HEK293 (cell line): ENCODE results near the gene DCAF6.

Experiments
- CTCF ChIA-PET: fragments of 350-600 bp; formaldehyde crosslinking; extraction: SDS; loops from one replicate; lab custom pipeline; 2021; ENCODE audit warnings: antibody characterized with exemption; lab: Yijun Ruan, JAX
- POLR2A ChIA-PET: fragments of 300-600 bp; formaldehyde crosslinking; extraction: SDS; loops from one replicate; lab custom pipeline; 2020; ENCODE audit warnings: antibody characterized with exemption, inconsistent platforms; lab: Yijun Ruan, JAX
- H3K27ac ChIP-seq: fragments of 200-500 bp; sonication (Bioruptor generic); 2 replicates; pipeline ENCODE4 v1.5.1; 2014; ENCODE audit warnings: low read depth, low read length, control low read depth, inconsistent platforms; ENCODE audit errors: extremely low read depth
- H3K36me3 ChIP-seq, 2 experiments: fragments of 200-500 bp in 1 of 2; sonication (Bioruptor generic) in 1 of 2; 1 replicate in 1 of 2; 2 replicates in 1 of 2; pipeline ENCODE4 v1.5.1; 2014 to 2017; ENCODE audit warnings: inconsistent platforms in 2 of 2, low read length in 2 of 2; ENCODE audit not compliant: control insufficient read depth in 2 of 2, insufficient read depth in 1 of 2
- H3K4me1 ChIP-seq: fragments of 200-500 bp; sonication (Bioruptor generic); 2 replicates; pipeline ENCODE4 v1.5.1; 2014; ENCODE audit warnings: mild to moderate bottlenecking, low read length, inconsistent platforms; ENCODE audit not compliant: control insufficient read depth, insufficient read depth
- H3K4me3 ChIP-seq: 2 replicates; pipeline ENCODE4 v1.5.1; 2011; ENCODE audit warnings: low read depth, mild to moderate bottlenecking, control low read depth, low read length, moderate library complexity
- H3K9me3 ChIP-seq: fragments of 200-500 bp; sonication (Bioruptor generic); 2 replicates; pipeline ENCODE4 v1.5.1; 2014; ENCODE audit warnings: low read depth, low read length, inconsistent platforms; ENCODE audit not compliant: control insufficient read depth, insufficient read depth
- EGR2 ChIP-seq: fragments of 450-650 bp; formaldehyde crosslinking; IDR thresholded peaks from 2 replicates; pipeline ENCODE4 v1.5.1; 2016; ENCODE audit warnings: low read depth, missing biosample characterization, missing genetic modification characterization
- GFI1B ChIP-seq: fragments of 450-650 bp; formaldehyde crosslinking; IDR thresholded peaks from 2 replicates; pipeline ENCODE4 v1.5.1; 2016; ENCODE audit warnings: missing biosample characterization, missing genetic modification characterization
- HOXD13 ChIP-seq: sonication (generic); formaldehyde crosslinking; IDR thresholded peaks from 2 replicates; pipeline ENCODE4 v1.8.0; 2022; ENCODE audit warnings: missing genetic modification reagents, borderline replicate concordance
- KLF8 ChIP-seq: fragments of 450-650 bp; formaldehyde crosslinking; IDR thresholded peaks from 2 replicates; pipeline ENCODE4 v1.5.1; 2016; ENCODE audit warnings: missing biosample characterization, missing genetic modification characterization
- PRDM1 ChIP-seq: fragments of 450-650 bp; formaldehyde crosslinking; IDR thresholded peaks from 2 replicates; pipeline ENCODE4; 2016; ENCODE audit warnings: missing biosample characterization, missing genetic modification characterization
- SCRT2 ChIP-seq: fragments of 450-650 bp; formaldehyde crosslinking; IDR thresholded peaks from 2 replicates; pipeline ENCODE4 v1.5.1; 2016; ENCODE audit warnings: missing biosample characterization, missing genetic modification characterization
- TRIM28 ChIP-seq: IDR thresholded peaks from 2 replicates; pipeline ENCODE4 v1.6.1; 2011; ENCODE audit warnings: low read length, control low read depth, borderline replicate concordance
- ZNF221 ChIP-seq: fragments of 450-650 bp; formaldehyde crosslinking; IDR thresholded peaks from 2 replicates; pipeline ENCODE4 v1.5.1; 2017; ENCODE audit warnings: missing biosample characterization, missing genetic modification characterization, borderline replicate concordance
- ZNF239 ChIP-seq: fragments of 450-650 bp; formaldehyde crosslinking; IDR thresholded peaks from 2 replicates; pipeline ENCODE4 v1.5.1; 2016; ENCODE audit warnings: missing biosample characterization, missing genetic modification characterization
- ZNF335 ChIP-seq: fragments of 450-650 bp; formaldehyde crosslinking; conservative IDR thresholded peaks from 2 replicates; pipeline ENCODE4 v1.5.1; 2016; ENCODE audit warnings: missing biosample characterization, missing genetic modification characterization
- ZNF350 ChIP-seq: fragments of 450-650 bp; formaldehyde crosslinking; IDR thresholded peaks from 2 replicates; pipeline ENCODE4 v1.5.0; 2017; ENCODE audit warnings: missing biosample characterization, mild to moderate bottlenecking, missing genetic modification characterization
- ZNF354C ChIP-seq: fragments of 450-650 bp; formaldehyde crosslinking; IDR thresholded peaks from 2 replicates; pipeline ENCODE4 v1.5.1; 2016; ENCODE audit warnings: missing biosample characterization, missing genetic modification characterization, low read depth, borderline replicate concordance
- ZNF580 ChIP-seq: fragments of 450-650 bp; formaldehyde crosslinking; IDR thresholded peaks from 2 replicates; pipeline ENCODE4 v1.5.1; 2016; ENCODE audit warnings: missing biosample characterization, missing genetic modification characterization
- ZNF623 ChIP-seq: fragments of 450-650 bp; formaldehyde crosslinking; IDR thresholded peaks from 2 replicates; pipeline ENCODE4 v1.5.1; 2016; ENCODE audit warnings: missing biosample characterization, missing genetic modification characterization
- ZNF629 ChIP-seq: fragments of 450-650 bp; formaldehyde crosslinking; IDR thresholded peaks from 2 replicates; pipeline ENCODE4 v1.5.1; 2017; ENCODE audit warnings: missing biosample characterization, missing genetic modification characterization
- ZNF791 ChIP-seq: fragments of 450-650 bp; formaldehyde crosslinking; IDR thresholded peaks from 2 replicates; pipeline ENCODE4 v1.5.1; 2016; ENCODE audit warnings: missing biosample characterization, missing genetic modification characterization
- ZSCAN23 ChIP-seq: fragments of 450-650 bp; formaldehyde crosslinking; IDR thresholded peaks from 2 replicates; pipeline ENCODE4 v1.5.1; 2016; ENCODE audit warnings: missing biosample characterization, missing genetic modification characterization
- TF ChIP-seq, protein P1 (sequence below): fragments of 450-650 bp; formaldehyde crosslinking; IDR thresholded peaks from 2 replicates; pipeline ENCODE4 v1.5.1; 2016; ENCODE audit warnings: missing biosample characterization, missing genetic modification characterization
- TF ChIP-seq, protein P2 (sequence below): fragments of 450-650 bp; formaldehyde crosslinking; IDR thresholded peaks from 2 replicates; pipeline ENCODE4 v1.5.1; 2017; ENCODE audit warnings: missing biosample characterization, missing genetic modification characterization
- TF ChIP-seq, protein P3 (sequence below): fragments of 450-650 bp; formaldehyde crosslinking; IDR thresholded peaks from 2 replicates; pipeline ENCODE4 v1.5.1; 2016; ENCODE audit warnings: missing biosample characterization, missing genetic modification characterization

DCAF6 gene

DNA sequence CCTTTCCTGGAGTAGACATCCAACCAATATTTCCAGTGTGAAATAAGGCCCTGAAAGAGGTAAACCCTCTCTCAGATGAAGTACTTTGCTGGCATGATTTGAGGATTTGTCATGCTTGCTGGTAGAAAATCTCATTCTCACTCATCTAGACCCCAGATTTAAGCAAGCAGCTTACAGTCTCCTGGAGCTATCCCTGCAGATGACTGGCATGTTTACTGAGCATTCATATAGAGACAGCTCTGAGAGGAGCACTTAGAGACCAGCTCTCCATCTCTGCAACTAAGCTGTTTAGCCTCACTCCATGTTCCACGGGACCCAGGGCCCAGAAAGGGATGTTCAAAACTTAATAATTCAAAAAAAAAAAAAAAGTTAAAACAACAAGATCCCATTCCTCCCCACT, 166.0 kb downstream of the DCAF6 start:
- ChIA-PET POLR2A (no interaction called here), CTCF (interaction anchor here (0.9 to 3.7 kb wide), 3 partner anchors 17 to 27 kb away, joined by 3 to 19 read pairs (median 3); no protein-coding TSS in a partner anchor)
- H3K4me1 ChIP-seq = no peaks in the 10 kb centered on the region
- no peak overlapping the region for H3K4me3 ChIP-seq
- no peak overlapping the region for H3K27ac ChIP-seq
- TF ChIP-seq ZNF335 (tag by site-specific recombination) (no peak), ZNF623 (tag by site-specific recombination) (no peak), SCRT2 (no peak)
- no peaks in the 10 kb centered on the region for H3K9me3 ChIP-seq
- peaks cover 0 to 34% of the 10 kb centered on the region in 2 experiments; a peak in 1 of 3 replicates for H3K36me3 ChIP-seq

DNA sequence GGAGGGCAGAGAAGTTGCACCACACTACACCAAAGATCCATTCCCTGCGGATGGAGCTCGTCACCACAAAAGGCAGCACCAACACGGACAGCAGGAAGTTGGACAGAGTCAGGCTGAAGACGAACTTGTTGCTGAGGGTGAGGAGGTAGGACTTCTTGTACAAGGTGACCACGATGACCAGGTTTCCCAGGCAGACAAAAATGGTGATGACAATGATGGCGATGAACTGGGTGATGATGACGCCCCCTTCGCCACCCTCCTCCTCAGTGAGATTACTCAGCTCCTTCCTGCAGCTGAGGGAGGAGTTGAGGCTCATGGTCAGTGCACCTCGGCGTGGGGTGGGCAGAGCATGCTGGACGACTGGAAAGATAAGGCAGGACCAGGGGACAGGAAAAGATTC, 168.1 kb downstream of the DCAF6 start:
- H3K36me3 ChIP-seq = peaks cover 0 to 16% of the 10 kb centered on the region in 2 experiments; a peak in 1 of 3 replicates
- no peaks in the 10 kb centered on the region for H3K4me1 ChIP-seq
- POLR2A ChIA-PET = no interaction called here
- no peak overlapping the region for H3K27ac ChIP-seq
- TF ChIP-seq ZNF629 (tag by site-specific recombination) (no peak), ZNF354C (tag by site-specific recombination) (no peak), ZNF791 (tag by site-specific recombination) (no peak), ZNF239 (no peak)
- no peaks in the 10 kb centered on the region for H3K9me3 ChIP-seq
- CTCF ChIA-PET = interaction anchor here (1.0 to 3.7 kb wide), 2 partner anchors 9 to 21 kb away, joined by 3 to 19 read pairs; no protein-coding TSS in a partner anchor
- no peak overlapping the region for H3K4me3 ChIP-seq

DNA sequence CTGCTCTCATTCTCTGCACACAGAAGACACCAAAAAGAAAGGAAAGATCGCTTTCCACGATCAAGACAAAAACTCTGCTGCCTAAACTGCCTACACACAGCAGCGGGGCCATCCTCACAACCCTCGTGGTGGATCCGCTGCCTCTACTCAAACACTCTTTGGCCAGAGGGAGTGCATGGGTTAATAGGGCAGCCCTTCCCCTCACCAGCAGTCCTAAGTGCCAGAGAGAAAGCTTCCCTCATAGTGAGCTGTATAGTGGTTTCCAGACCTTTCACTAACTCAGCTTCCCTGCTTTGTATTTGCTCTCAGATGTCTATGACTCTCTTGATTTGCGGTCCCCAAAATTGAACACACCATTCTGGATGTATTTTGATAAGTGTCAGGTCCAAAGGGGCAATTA, 169.4 kb downstream of the DCAF6 start:
- no peaks in the 10 kb centered on the region for H3K4me1 ChIP-seq
- TF ChIP-seq ZNF221 (tag by site-specific recombination) (no peak), PRDM1 (tag by site-specific recombination) (peak; percentile 24; the same call in 1 of the 2 replicates), GFI1B (tag by site-specific recombination) (no peak), EGR2 (tag by site-specific recombination) (no peak)
- TF ChIP-seq, protein P1, sequence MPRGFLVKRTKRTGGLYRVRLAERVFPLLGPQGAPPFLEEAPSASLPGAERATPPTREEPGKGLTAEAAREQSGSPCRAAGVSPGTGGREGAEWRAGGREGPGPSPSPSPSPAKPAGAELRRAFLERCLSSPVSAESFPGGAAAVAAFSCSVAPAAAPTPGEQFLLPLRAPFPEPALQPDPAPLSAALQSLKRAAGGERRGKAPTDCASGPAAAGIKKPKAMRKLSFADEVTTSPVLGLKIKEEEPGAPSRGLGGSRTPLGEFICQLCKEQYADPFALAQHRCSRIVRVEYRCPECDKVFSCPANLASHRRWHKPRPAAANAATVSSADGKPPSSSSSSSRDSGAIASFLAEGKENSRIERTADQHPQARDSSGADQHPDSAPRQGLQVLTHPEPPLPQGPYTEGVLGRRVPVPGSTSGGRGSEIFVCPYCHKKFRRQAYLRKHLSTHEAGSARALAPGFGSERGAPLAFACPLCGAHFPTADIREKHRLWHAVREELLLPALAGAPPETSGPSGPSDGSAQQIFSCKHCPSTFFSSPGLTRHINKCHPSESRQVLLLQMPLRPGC (tag by site-specific recombination) = no peak
- TF ChIP-seq, protein P2, sequence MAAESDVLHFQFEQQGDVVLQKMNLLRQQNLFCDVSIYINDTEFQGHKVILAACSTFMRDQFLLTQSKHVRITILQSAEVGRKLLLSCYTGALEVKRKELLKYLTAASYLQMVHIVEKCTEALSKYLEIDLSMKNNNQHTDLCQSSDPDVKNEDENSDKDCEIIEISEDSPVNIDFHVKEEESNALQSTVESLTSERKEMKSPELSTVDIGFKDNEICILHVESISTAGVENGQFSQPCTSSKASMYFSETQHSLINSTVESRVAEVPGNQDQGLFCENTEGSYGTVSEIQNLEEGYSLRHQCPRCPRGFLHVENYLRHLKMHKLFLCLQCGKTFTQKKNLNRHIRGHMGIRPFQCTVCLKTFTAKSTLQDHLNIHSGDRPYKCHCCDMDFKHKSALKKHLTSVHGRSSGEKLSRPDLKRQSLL (tag by site-specific recombination) = no peak
- CTCF ChIA-PET = interaction anchor here (0.6 to 1.4 kb wide), 2 partner anchors 22 to 233 kb away, joined by 3 to 5 read pairs; no protein-coding TSS in a partner anchor
- no peaks in the 10 kb centered on the region for H3K9me3 ChIP-seq
- H3K27ac ChIP-seq = no peak overlapping the region
- POLR2A ChIA-PET = no interaction called here
- H3K36me3 ChIP-seq = peaks cover 0 to 15% of the 10 kb centered on the region in 2 experiments; a peak in 1 of 3 replicates
- no peak overlapping the region for H3K4me3 ChIP-seq

DNA sequence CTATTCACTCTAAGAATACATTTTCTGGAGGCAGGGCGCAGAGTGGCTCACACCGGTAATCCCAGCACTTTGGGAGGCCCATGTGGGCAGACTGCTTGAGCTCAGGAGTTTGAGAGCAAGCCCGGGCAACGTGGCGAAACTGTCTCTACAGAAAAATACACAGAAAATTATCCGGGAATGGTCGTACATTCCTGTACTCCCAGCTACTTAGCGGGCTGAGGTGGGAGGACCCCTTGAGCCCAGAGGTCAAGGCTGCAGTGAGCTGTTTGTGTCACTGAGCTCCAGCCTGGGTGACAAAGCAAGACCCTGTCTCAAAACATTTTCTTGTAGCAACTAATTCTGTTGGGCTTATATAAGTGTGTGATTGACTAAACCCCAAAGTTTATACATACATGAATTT, 169.8 kb downstream of the DCAF6 start:
- peaks cover 0 to 15% of the 10 kb centered on the region in 2 experiments; a peak in 1 of 3 replicates for H3K36me3 ChIP-seq

More for the DNA sequence above, 169.8 kb downstream of the DCAF6 start:
- Histone ChIP-seq H3K9me3 (no peaks in the 10 kb centered on the region), H3K4me3 (no peak overlapping the region), H3K4me1 (no peaks in the 10 kb centered on the region), H3K27ac (no peak overlapping the region)
- CTCF ChIA-PET = interaction anchor here (1.4 kb wide), 1 partner anchor 22 kb away, joined by 5 read pairs; no protein-coding TSS in a partner anchor
- TF ChIP-seq ZNF580 (tag by site-specific recombination) (no peak), ZNF350 (no peak), HOXD13 (CRISPR knock-in tag) (no peak), ZSCAN23 (tag by site-specific recombination) (no peak), TRIM28 (no peak), KLF8 (no peak)
- TF ChIP-seq, protein P3, sequence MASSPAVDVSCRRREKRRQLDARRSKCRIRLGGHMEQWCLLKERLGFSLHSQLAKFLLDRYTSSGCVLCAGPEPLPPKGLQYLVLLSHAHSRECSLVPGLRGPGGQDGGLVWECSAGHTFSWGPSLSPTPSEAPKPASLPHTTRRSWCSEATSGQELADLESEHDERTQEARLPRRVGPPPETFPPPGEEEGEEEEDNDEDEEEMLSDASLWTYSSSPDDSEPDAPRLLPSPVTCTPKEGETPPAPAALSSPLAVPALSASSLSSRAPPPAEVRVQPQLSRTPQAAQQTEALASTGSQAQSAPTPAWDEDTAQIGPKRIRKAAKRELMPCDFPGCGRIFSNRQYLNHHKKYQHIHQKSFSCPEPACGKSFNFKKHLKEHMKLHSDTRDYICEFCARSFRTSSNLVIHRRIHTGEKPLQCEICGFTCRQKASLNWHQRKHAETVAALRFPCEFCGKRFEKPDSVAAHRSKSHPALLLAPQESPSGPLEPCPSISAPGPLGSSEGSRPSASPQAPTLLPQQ (tag by site-specific recombination) = no peak
- POLR2A ChIA-PET = no interaction called here
